DMS53 treated with DMSO at 0.1 percent for 48 hours (cell line): ENCODE measurements around the gene TXNDC15.
A peak's percentile ranks its signal among the peaks of the same experiment; 100 is the strongest.
"Not testable (repeated sequence)": the region's sequence is repeated elsewhere in the genome, so short reads cannot be mapped to it uniquely, and the experiment has no call there.

Experiments
- DNase-seq: peaks from one replicate; lab custom pipeline; 2025; ENCODE audit not compliant: unreplicated experiment; lab: John Stamatoyannopoulos, UW

The TXNDC15 gene

GRCh38 chr5:134877159-134877558 is 3.0 kb downstream of the TXNDC15 start:
- DNase-seq, result no peak

GRCh38 chr5:134878403-134878802 is 4.2 kb downstream of the TXNDC15 start:
- DNase-seq, result no peak

GRCh38 chr5:134879456-134879855 is 5.3 kb downstream of the TXNDC15 start:
- no peak for DNase-seq

GRCh38 chr5:134880937-134881336 is 6.8 kb downstream of the TXNDC15 start:
- not testable (repeated sequence) for DNase-seq

- DNase-seq, result not testable (repeated sequence)
Observed at GRCh38 chr5:134881711-134882110, 7.5 kb downstream of the TXNDC15 start.

GRCh38 chr5:134887593-134888159 is 13.5 kb downstream of the TXNDC15 start:
- DNase-seq, result no peak

- no peak for DNase-seq
Observed at GRCh38 chr5:134889335-134889734, 15.2 kb downstream of the TXNDC15 start.

GRCh38 chr5:134891473-134891872 is 17.3 kb downstream of the TXNDC15 start:
- DNase-seq, result no peak

- no peak for DNase-seq
Observed at GRCh38 chr5:134892282-134892681, 18.1 kb downstream of the TXNDC15 start.

GRCh38 chr5:134892926-134893325 is 18.8 kb downstream of the TXNDC15 start:
- no peak for DNase-seq

- DNase-seq, result no peak
Observed at GRCh38 chr5:134893748-134894505, 19.8 kb downstream of the TXNDC15 start.

- no peak for DNase-seq
Observed at GRCh38 chr5:134902071-134902801, 28.1 kb downstream of the TXNDC15 start.

GRCh38 chr5:134904610-134905245 is 30.6 kb downstream of the TXNDC15 start, which contains the start of gene PCBD2:
TSS of gene PCBD2 (plus strand) at chr5:134905131. CDS start at chr5:134905140, 9 bp downstream.
- DNase-seq, result peak; percentile 90

- peak; percentile 74 for DNase-seq
Observed at GRCh38 chr5:134905246-134905996, 31.2 kb downstream of the TXNDC15 start.

- DNase-seq, result no peak
Observed at GRCh38 chr5:134906811-134907210, 32.6 kb downstream of the TXNDC15 start.

GRCh38 chr5:134910752-134911151 is 36.6 kb downstream of the TXNDC15 start:
- DNase-seq, result not testable (repeated sequence)

GRCh38 chr5:134911285-134912206 is 37.4 kb downstream of the TXNDC15 start:
- DNase-seq, result no peak

- DNase-seq, result no peak
Observed at GRCh38 chr5:134913254-134913653, 39.1 kb downstream of the TXNDC15 start.

GRCh38 chr5:134913795-134914194 is 39.6 kb downstream of the TXNDC15 start:
- DNase-seq, result no peak
